ENCODE measurements around the gene PLEKHA5.
"Not testable (repeated sequence)": the region's sequence is repeated elsewhere in the genome, so short reads cannot be mapped to it uniquely, and the experiment has no call there.

Gene PLEKHA5

GRCh38 chr12:19394385-19394784 lies 264.9 kb downstream of the PLEKHA5 start:
- H3K9me3 ChIP-seq (ENCODE audit: insufficient read depth, low read length), result no peaks in the 10 kb centered on the region
- peaks cover 3% of the 10 kb centered on the region; the same call in 1 of the 2 replicates for H3K4me1 ChIP-seq (ENCODE audit: low read length)
- H3K4me3 ChIP-seq (ENCODE audit: low read length), result no peak overlapping the region
- no peaks in the 10 kb centered on the region for H3K36me3 ChIP-seq (replicated peaks; ENCODE audit: low read depth, low read length)
- H3K27me3 ChIP-seq (ENCODE audit: low read depth, low read length), result no peaks in the 10 kb centered on the region
- H4K20me1 ChIP-seq (ENCODE audit: insufficient read depth, low read length), result no peaks in the 10 kb centered on the region
- no peaks in the 10 kb centered on the region for H3K79me2 ChIP-seq (ENCODE audit: low read length)
- no peak overlapping the region for H3K27ac ChIP-seq (ENCODE audit: low read length)
- no peak for TF ChIP-seq EZH2phosphoT487 (IDR thresholded peaks at IDR 0.05; ENCODE audit: low read depth)
- TF ChIP-seq, protein P1, sequence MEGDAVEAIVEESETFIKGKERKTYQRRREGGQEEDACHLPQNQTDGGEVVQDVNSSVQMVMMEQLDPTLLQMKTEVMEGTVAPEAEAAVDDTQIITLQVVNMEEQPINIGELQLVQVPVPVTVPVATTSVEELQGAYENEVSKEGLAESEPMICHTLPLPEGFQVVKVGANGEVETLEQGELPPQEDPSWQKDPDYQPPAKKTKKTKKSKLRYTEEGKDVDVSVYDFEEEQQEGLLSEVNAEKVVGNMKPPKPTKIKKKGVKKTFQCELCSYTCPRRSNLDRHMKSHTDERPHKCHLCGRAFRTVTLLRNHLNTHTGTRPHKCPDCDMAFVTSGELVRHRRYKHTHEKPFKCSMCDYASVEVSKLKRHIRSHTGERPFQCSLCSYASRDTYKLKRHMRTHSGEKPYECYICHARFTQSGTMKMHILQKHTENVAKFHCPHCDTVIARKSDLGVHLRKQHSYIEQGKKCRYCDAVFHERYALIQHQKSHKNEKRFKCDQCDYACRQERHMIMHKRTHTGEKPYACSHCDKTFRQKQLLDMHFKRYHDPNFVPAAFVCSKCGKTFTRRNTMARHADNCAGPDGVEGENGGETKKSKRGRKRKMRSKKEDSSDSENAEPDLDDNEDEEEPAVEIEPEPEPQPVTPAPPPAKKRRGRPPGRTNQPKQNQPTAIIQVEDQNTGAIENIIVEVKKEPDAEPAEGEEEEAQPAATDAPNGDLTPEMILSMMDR (IDR thresholded peaks at IDR 0.05; ENCODE audit: low read depth, low read length), result no peak
- no peak overlapping the region for H3K9ac ChIP-seq (ENCODE audit: low read length)
- no peak overlapping the region for H2AFZ ChIP-seq (ENCODE audit: low read depth, low read length)
- H3K4me2 ChIP-seq (ENCODE audit: low read length), result no peak overlapping the region

- H3K4me3 ChIP-seq (ENCODE audit: low read length), result no peak overlapping the region
- TF ChIP-seq, protein P1 (IDR thresholded peaks at IDR 0.05; ENCODE audit: low read depth, low read length), result no peak
- no peak for TF ChIP-seq EZH2phosphoT487 (IDR thresholded peaks at IDR 0.05; ENCODE audit: low read depth)
- no peaks in the 10 kb centered on the region for H4K20me1 ChIP-seq (ENCODE audit: insufficient read depth, low read length)
- H3K79me2 ChIP-seq (ENCODE audit: low read length), result no peaks in the 10 kb centered on the region
- peaks cover 3% of the 10 kb centered on the region; the same call in 1 of the 2 replicates for H3K4me1 ChIP-seq (ENCODE audit: low read length)
- H3K9ac ChIP-seq (ENCODE audit: low read length), result no peak overlapping the region
- no peaks in the 10 kb centered on the region for H3K27me3 ChIP-seq (ENCODE audit: low read depth, low read length)
- H3K27ac ChIP-seq (ENCODE audit: low read length), result no peak overlapping the region
- H3K4me2 ChIP-seq (ENCODE audit: low read length), result no peak overlapping the region
- no peak overlapping the region for H2AFZ ChIP-seq (ENCODE audit: low read depth, low read length)
- H3K36me3 ChIP-seq (replicated peaks; ENCODE audit: low read depth, low read length), result no peaks in the 10 kb centered on the region
- no peaks in the 10 kb centered on the region for H3K9me3 ChIP-seq (ENCODE audit: insufficient read depth, low read length)
Observed at GRCh38 chr12:19397534-19397933, 268.0 kb downstream of the PLEKHA5 start.

DNA sequence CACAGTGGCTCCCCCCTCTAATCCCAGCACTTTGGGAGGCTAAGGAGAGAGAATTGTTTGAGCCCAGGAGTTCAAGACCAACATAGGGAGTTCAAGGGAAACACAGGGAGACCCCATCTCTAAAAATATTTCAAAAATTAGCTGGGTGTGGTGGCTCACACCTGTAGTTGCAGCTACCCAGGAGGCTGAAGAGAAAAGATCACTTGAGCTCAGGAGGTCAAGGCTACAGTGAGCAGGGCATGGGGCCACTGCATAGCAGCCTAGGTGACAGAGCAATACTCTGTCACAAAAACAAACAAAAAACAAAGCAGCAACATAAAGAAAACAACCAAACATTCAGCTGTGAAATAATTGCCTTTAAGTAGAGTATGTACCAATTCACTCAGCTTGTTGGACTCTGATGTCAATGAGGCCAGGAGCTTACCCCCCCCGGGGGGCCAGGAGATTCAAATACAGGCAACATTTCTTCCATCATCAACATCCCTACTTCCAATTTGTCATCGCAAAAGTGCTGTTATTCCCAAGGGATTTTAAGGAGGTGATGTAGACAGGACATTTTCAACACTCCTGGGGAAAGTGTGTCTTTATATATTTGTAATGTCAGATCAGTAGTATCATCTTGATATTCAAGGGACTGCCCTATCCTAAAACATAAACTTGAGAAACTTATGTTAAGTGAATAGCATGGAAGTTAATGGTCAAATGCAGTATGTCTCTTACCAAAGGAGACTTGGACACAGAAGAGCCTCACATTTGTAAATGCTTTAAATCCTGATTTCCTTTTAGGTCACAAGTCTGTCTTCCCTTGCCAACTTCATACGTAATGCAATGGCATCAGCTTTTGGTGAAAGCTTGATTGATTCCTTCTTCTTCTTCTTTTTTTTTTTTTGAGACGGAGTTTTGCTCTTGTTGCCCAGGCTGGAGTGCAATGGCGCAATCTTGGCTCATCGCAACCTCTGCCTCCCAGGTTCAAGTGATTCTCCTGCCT lies 269.1 kb downstream of the PLEKHA5 start:
- H3K9ac ChIP-seq (ENCODE audit: low read length), result no peak overlapping the region
- TF ChIP-seq, protein P1 (IDR thresholded peaks at IDR 0.05; ENCODE audit: low read depth, low read length), result no peak
- no peak for TF ChIP-seq EZH2phosphoT487 (IDR thresholded peaks at IDR 0.05; ENCODE audit: low read depth)
- H4K20me1 ChIP-seq (ENCODE audit: insufficient read depth, low read length), result no peaks in the 10 kb centered on the region
- H3K4me3 ChIP-seq (ENCODE audit: low read length), result no peak overlapping the region
- H3K4me1 ChIP-seq (ENCODE audit: low read length), result no peaks in the 10 kb centered on the region
- H3K27me3 ChIP-seq (ENCODE audit: low read depth, low read length), result no peaks in the 10 kb centered on the region
- H3K9me3 ChIP-seq (ENCODE audit: insufficient read depth, low read length), result no peaks in the 10 kb centered on the region
- H3K79me2 ChIP-seq (ENCODE audit: low read length), result no peaks in the 10 kb centered on the region
- H2AFZ ChIP-seq (ENCODE audit: low read depth, low read length), result no peak overlapping the region
- no peaks in the 10 kb centered on the region for H3K36me3 ChIP-seq (replicated peaks; ENCODE audit: low read depth, low read length)
- H3K4me2 ChIP-seq (ENCODE audit: low read length), result no peak overlapping the region
- H3K27ac ChIP-seq (ENCODE audit: low read length), result no peak overlapping the region

DNA sequence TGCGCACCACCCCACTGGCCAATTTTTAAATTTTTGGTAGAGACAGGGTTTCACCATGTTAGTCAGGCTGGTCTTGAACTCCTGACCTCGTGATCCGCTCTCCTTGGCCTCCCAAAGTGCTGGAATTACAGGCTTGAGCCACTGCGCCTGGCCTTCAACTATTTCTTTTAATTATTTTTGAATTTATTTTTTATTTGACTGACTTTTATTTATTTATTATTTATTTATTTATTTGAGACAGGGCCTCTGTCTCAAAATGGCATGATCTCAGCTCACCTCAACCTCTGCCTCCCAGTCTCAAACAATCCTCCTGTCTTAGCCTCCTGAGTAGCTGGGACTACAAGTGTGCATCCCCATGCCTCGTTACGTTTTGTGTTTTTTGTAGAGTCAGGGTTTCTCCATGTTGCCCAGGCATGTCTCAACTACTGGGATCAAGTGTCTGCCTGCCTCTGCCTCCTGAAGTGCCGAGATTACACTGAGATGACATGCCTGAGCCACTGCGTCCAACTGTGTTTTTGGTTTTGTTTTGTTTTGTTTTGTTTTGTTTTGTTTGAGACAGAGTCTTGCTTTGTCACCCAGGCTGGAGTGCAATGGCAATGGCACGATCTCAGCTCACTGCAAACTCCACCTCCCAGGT lies 271.2 kb downstream of the PLEKHA5 start:
- H2AFZ ChIP-seq (ENCODE audit: low read depth, low read length); H3K4me2 ChIP-seq (ENCODE audit: low read length); H4K20me1 ChIP-seq (ENCODE audit: insufficient read depth, low read length); H3K4me1 ChIP-seq (ENCODE audit: low read length); H3K27ac ChIP-seq (ENCODE audit: low read length); H3K9me3 ChIP-seq (ENCODE audit: insufficient read depth, low read length); H3K4me3 ChIP-seq (ENCODE audit: low read length); H3K79me2 ChIP-seq (ENCODE audit: low read length); H3K36me3 ChIP-seq (replicated peaks; ENCODE audit: low read depth, low read length); H3K9ac ChIP-seq (ENCODE audit: low read length); H3K27me3 ChIP-seq (ENCODE audit: low read depth, low read length): not testable (repeated sequence)

All from OCI-LY3 (cell line).